ENCODE data around the gene WFDC1.

GRCh38 chr16:84319146-84319760 is 24.6 kb downstream of the WFDC1 start:
- no peak for TF ChIP-seq MYB (IDR thresholded peaks at IDR 0.05; ENCODE audit: borderline replicate concordance, low read depth, low read length)
- TF ChIP-seq USF1 (IDR thresholded peaks at IDR 0.05; ENCODE audit: borderline replicate concordance, extremely low read length, insufficient read depth, low read depth, low read length): no peak
- no peak for TF ChIP-seq EP300 (IDR thresholded peaks at IDR 0.05; ENCODE audit: borderline replicate concordance in 1 of 2, control insufficient read depth in 1 of 2, low read depth in 2 of 2, low read length in 2 of 2)
- no peak for TF ChIP-seq CEBPB (IDR thresholded peaks at IDR 0.05; ENCODE audit: borderline replicate concordance in 1 of 2, low read depth in 2 of 2, low read length in 2 of 2)
- no peak for TF ChIP-seq RFX5 (IDR thresholded peaks at IDR 0.05; ENCODE audit: low read depth, low read length)
- no peak for TF ChIP-seq REST (IDR thresholded peaks at IDR 0.05; ENCODE audit: low read depth, low read length)
- TF ChIP-seq CTCF (IDR thresholded peaks at IDR 0.05 in 2 of 3, conservative IDR thresholded peaks at IDR 0.05 in 1 of 3; ENCODE audit: control insufficient read depth in 2 of 3, extremely low read depth in 1 of 3, insufficient read depth in 1 of 3, low read depth in 3 of 3, low read length in 3 of 3): no peak
- TF ChIP-seq ZBTB33 (IDR thresholded peaks at IDR 0.05): no peak
- no peak for TF ChIP-seq POLR2A (IDR thresholded peaks at IDR 0.05; ENCODE audit: low read depth, low read length)
- TF ChIP-seq CHD2 (IDR thresholded peaks at IDR 0.05; ENCODE audit: borderline replicate concordance, low read depth, low read length): no peak
- TF ChIP-seq HCFC1 (IDR thresholded peaks at IDR 0.05; ENCODE audit: low read length): no peak
- TF ChIP-seq SREBF2 (IDR thresholded peaks at IDR 0.05; ENCODE audit: low read length): no peak
